Endothelial cell of umbilical vein (primary cell): ENCODE measurements around the gene RMI2. TPM values are rescaled to one million over a fixed set of nuclear protein-coding genes. Genes with fewer than 3 reads are reported as not detected.

Experiments
- BruUV-seq: library from RNA; stranded (reverse); fragments of 400-500 nt; replicated peaks from 2 replicates; lab custom pipeline; 2021; lab: Mats Ljungman, UMichigan
- CTCF ChIA-PET: fragments of 300-600, 350-600 bp; sonication (Branson Sonifier 250); formaldehyde crosslinking; loops from one replicate; lab custom pipeline; 2021; ENCODE audit warnings: antibody characterized with exemption, inconsistent platforms; lab: Charles Lee
- POLR2A ChIA-PET: fragments of 300-600, 350-600 bp; sonication (Branson Sonifier 250); formaldehyde crosslinking; loops from one replicate; lab custom pipeline; 2021; ENCODE audit warnings: antibody characterized with exemption, inconsistent platforms; lab: Charles Lee
- DNase-seq: peaks from one replicate; pipeline ENCODE4 v3.0.0-alpha.2; 2011; ENCODE audit warnings: low read depth, low spot score
- FAIRE-seq: peaks from 2 replicates; lab custom pipeline; 2011; peaks lifted over from hg19 to GRCh38; lab: Jason Lieb, UNC
- H2AFZ ChIP-seq: 2 replicates; pipeline ENCODE4 v1.6.0; 2012; ENCODE audit warnings: low read depth, low read length, control low read depth, inconsistent platforms
- H3K27ac ChIP-seq: 2 replicates; pipeline ENCODE4 v1.5.1; 2011; ENCODE audit warnings: low read depth, mild to moderate bottlenecking, control low read depth, low read length, moderate library complexity; ENCODE audit not compliant: insufficient read depth
- H3K27me3 ChIP-seq, 2 experiments: 2 replicates each; pipeline versions ENCODE4 v1.6.0 to v1.6.1; 2011; ENCODE audit warnings: low read length in 2 of 2, mixed read lengths in 1 of 2; ENCODE audit not compliant: control insufficient read depth in 2 of 2, insufficient read depth in 2 of 2
- H3K36me3 ChIP-seq, 2 experiments: 2 replicates in 1 of 2; 3 replicates in 1 of 2; pipeline ENCODE4 v1.5.1; 2011; ENCODE audit warnings: low read length in 2 of 2, mild to moderate bottlenecking in 1 of 2, moderate library complexity in 1 of 2; ENCODE audit not compliant: control insufficient read depth in 2 of 2, insufficient read depth in 2 of 2; ENCODE audit errors: extremely low read depth in 1 of 2
- H3K4me1 ChIP-seq: 3 replicates; pipeline ENCODE4 v1.5.1; 2011; ENCODE audit warnings: mild to moderate bottlenecking, low read length; ENCODE audit not compliant: control insufficient read depth, insufficient read depth; ENCODE audit errors: extremely low read depth
- H3K4me2 ChIP-seq: 2 replicates; pipeline ENCODE4 v1.6.1; 2011; ENCODE audit warnings: low read length, control low read depth, mixed read lengths; ENCODE audit not compliant: insufficient read depth
- H3K4me3 ChIP-seq, 3 experiments: fragments of 200-600 bp in 1 of 3; sonication (generic), shearing (Covaris generic) in 1 of 3; replicated peaks in 1 of 3; 2 replicates each; pipeline ENCODE4 v1.5.1; 2011 to 2016; ENCODE audit warnings: control low read depth in 3 of 3, low read length in 3 of 3, mild to moderate bottlenecking in 2 of 3, inconsistent platforms in 1 of 3, low read depth in 1 of 3, moderate library complexity in 1 of 3; ENCODE audit not compliant: insufficient read depth in 1 of 3
- H3K79me2 ChIP-seq: 2 replicates; pipeline ENCODE4 v1.6.0; 2012; ENCODE audit warnings: low read length, inconsistent platforms; ENCODE audit not compliant: control insufficient read depth, insufficient read depth
- H3K9ac ChIP-seq: replicated peaks from 2 replicates; pipeline ENCODE3; 2011; ENCODE audit warnings: low read length, control low read depth; ENCODE audit not compliant: insufficient read depth; ENCODE audit errors: extremely low read depth
- H3K9me1 ChIP-seq: replicated peaks from 3 replicates; pipeline ENCODE4 v1.6.0; 2011; ENCODE audit warnings: mild to moderate bottlenecking, low read length; ENCODE audit not compliant: control insufficient read depth, insufficient read depth; ENCODE audit errors: extremely low read depth
- H3K9me3 ChIP-seq: replicated peaks from 2 replicates; pipeline ENCODE4 v1.5.1; 2012; ENCODE audit warnings: low read length, inconsistent platforms; ENCODE audit not compliant: control insufficient read depth, insufficient read depth
- H4K20me1 ChIP-seq: replicated peaks from 2 replicates; pipeline ENCODE3; 2011; ENCODE audit warnings: mild to moderate bottlenecking, low read length; ENCODE audit not compliant: control insufficient read depth, insufficient read depth; ENCODE audit errors: extremely low read depth
- CTCF ChIP-seq, 2 donors: IDR thresholded peaks; 1 replicate in 1 of 2; 2 replicates in 1 of 2; pipeline ENCODE4 v1.5.1; 2011; ENCODE audit warnings: low read length in 2 of 2, mild to moderate bottlenecking in 2 of 2, moderate library complexity in 2 of 2, control low read depth in 1 of 2, inconsistent platforms in 1 of 2, low read depth in 1 of 2; ENCODE audit not compliant: insufficient read depth in 1 of 2; ENCODE audit errors: extremely low read depth in 1 of 2
- EZH2 ChIP-seq: IDR thresholded peaks from 2 replicates; pipeline ENCODE4 v1.6.1; 2012; ENCODE audit warnings: borderline replicate concordance, low read depth, mild to moderate bottlenecking, moderate library complexity, low read length, inconsistent platforms; ENCODE audit not compliant: severe bottlenecking
- FOS ChIP-seq: IDR thresholded peaks from 2 replicates; pipeline ENCODE4 v1.6.1; 2011; ENCODE audit warnings: mild to moderate bottlenecking, low read length, moderate library complexity, borderline replicate concordance; ENCODE audit not compliant: insufficient read depth
- GATA2 ChIP-seq: IDR thresholded peaks from 2 replicates; pipeline ENCODE4 v1.7.0; 2011; ENCODE audit warnings: low read depth, mild to moderate bottlenecking, moderate library complexity, mixed read lengths, low read length; ENCODE audit not compliant: insufficient read length, insufficient read depth
- JUN ChIP-seq: IDR thresholded peaks from 2 replicates; pipeline ENCODE4 v1.6.1; 2011; ENCODE audit warnings: borderline replicate concordance, low read depth; ENCODE audit not compliant: insufficient read length, insufficient read depth
- MAX ChIP-seq: IDR thresholded peaks from 2 replicates; pipeline ENCODE4 v1.6.1; 2011; ENCODE audit not compliant: insufficient read depth, insufficient read length
- MYC ChIP-seq: IDR thresholded peaks from one replicate; pipeline ENCODE4 v1.6.1; 2011; ENCODE audit warnings: mild to moderate bottlenecking, low read depth, low read length
- POLR2A ChIP-seq: IDR thresholded peaks from 2 replicates; pipeline ENCODE4 v1.6.1; 2012; ENCODE audit warnings: low read depth, mild to moderate bottlenecking, control low read depth, low read length
- POLR2AphosphoS5 ChIP-seq: IDR thresholded peaks from 2 replicates; pipeline ENCODE4 v1.6.1; 2012; ENCODE audit warnings: low read depth, mild to moderate bottlenecking, control low read depth, low read length, moderate library complexity; ENCODE audit not compliant: insufficient read depth
- dilution Hi-C: fragments of 300-500 bp; cut with MboI; formaldehyde crosslinking; loops from one replicate; pipeline ENCODE4 v1.15.0; 2019; ENCODE audit warnings: low sequenced_read_pairs; ENCODE audit not compliant: extremely low pct_ligation_motif_present
- intact Hi-C: fragments of 100-400 bp; cut with micrococcal nuclease; formaldehyde crosslinking; loops from one replicate; pipeline ENCODE4 v1.10.0; 2022
- polyA plus RNA-seq, 4 experiments: library from polyadenylated mRNA; depleted of rRNA in 3 of 4; stranded (reverse) in 3 of 4; unstranded in 1 of 4; fragments of >200 nt; gene quantifications; 2 replicates each; pipeline versions ENCODE4 v1.2.1 to v1.2.3, GENCODE V29; 2011 to 2012; ENCODE audit warnings: missing spikeins in 1 of 4
- total RNA-seq: library from RNA; stranded (reverse); gene quantifications from 2 replicates; pipeline ENCODE4 v1.2.3, GENCODE V29; 2021

RMI2 gene
- total and polyA plus RNA-seq, 2 donors (not counting 3 experiments of a cell fraction or from before 2014, with no cell fraction given), result 5.3 to 7.7 TPM

DNA sequence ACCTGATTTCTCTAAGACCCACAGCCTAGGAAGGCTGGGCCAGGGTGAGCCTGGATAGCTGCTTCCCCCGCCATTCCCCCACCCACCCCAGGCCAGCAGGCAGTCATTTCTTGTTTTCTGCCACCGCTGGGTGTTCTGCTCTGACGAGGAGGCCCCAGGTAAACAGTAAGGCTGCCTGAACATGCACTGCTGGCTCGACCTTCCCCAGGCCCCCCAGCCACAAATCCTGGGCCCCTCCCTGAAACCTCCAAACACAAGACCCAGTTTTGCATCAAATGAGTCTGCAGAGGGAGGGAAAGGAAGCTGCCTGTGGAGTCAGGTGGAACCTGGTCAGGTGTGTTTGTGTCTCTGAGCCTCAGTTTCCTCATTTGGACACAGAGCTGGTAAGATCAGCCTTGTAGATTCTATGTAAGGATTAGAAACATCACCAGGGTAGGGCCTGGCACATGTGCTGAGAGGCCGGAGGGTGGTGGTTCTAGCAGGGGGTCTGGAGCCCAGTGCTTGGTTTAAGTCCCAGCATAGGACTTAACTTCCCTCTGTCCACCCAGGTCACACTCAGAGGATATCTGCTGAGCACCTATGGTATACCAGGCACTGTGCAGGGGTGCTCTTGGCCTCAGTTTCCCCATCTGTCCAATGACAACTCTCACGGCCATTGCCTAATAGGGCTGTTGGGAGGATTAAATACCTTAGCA lies 45.2 kb upstream of the RMI2 start:
- no peaks in the 10 kb centered on the region for H4K20me1 ChIP-seq
- no peaks in the 10 kb centered on the region for H3K27me3 ChIP-seq
- no peak overlapping the region for H2AFZ ChIP-seq
- no peaks in the 10 kb centered on the region for H3K9me1 ChIP-seq
- no peak overlapping the region for H3K27ac ChIP-seq
- intact Hi-C loops, result no loop called here
- H3K9ac ChIP-seq, result no peak overlapping the region
- dilution Hi-C loops, result no loop called here
- H3K9me3 ChIP-seq, result no peaks in the 10 kb centered on the region
- no peak overlapping the region for H3K4me3 ChIP-seq
- H3K4me1 ChIP-seq, result no peaks in the 10 kb centered on the region
- no peaks in the 10 kb centered on the region for H3K36me3 ChIP-seq
- POLR2A ChIA-PET, result no interaction called here
- CTCF ChIA-PET, result no interaction called here
- FAIRE-seq, result no peak
- no peak overlapping the region for H3K4me2 ChIP-seq
- DNase-seq, result no peak
- TF ChIP-seq MYC (no peak), JUN (no peak), POLR2AphosphoS5 (no peak), POLR2A (no peak), GATA2 (no peak), FOS (no peak), EZH2 (no peak), MAX (no peak), CTCF (IDR thresholded peaks at IDR 0.05; ENCODE audit: extremely low read depth in 1 of 2, insufficient read depth in 1 of 2, low read depth in 1 of 2, low read length in 2 of 2) (no peak)
- no peaks in the 10 kb centered on the region for H3K79me2 ChIP-seq
- no TSS peak for BruUV-seq
